Activated CD4-positive, alpha-beta T cell treated with anti-CD3 and anti-CD28 coated beads for 4 hours (primary cell): ENCODE results near the gene TRAF6.
"Not testable (repeated sequence)": the region's sequence is repeated elsewhere in the genome, so short reads cannot be mapped to it uniquely, and the experiment has no call there.

Experiments used
- DNase-seq, 2 donors: peaks; one replicate each; pipeline ENCODE4 v3.0.0-alpha.2; 2020

Gene TRAF6

DNA sequence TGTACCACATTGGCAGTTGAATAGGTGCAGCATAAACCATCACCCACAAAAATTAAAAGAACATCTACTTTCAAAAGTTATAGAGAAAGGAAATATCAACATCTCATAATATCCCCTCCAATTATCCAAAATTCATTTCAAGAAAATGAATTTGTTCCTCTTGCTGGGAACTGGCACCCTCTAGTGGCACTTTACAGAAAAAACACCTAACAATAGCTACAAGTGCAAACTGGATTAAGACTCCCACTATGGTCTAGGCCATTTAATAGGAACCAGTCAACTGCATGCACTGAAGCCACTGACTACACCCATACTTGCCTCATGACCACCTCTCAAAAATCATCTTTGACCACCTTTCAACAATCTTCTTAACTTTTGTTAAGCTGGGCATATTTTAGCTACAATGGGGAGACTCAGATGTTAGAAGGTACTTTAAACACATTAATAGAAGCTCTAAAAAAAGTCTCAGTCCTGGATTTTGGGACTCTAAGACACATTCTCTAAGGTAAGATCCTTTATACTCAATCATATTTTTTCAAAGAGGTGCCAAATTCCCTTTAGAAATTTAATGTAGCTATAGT, 17.3 kb downstream of the TRAF6 start:
- peak in 1 of 2 donors; percentile 17 for DNase-seq

DNA sequence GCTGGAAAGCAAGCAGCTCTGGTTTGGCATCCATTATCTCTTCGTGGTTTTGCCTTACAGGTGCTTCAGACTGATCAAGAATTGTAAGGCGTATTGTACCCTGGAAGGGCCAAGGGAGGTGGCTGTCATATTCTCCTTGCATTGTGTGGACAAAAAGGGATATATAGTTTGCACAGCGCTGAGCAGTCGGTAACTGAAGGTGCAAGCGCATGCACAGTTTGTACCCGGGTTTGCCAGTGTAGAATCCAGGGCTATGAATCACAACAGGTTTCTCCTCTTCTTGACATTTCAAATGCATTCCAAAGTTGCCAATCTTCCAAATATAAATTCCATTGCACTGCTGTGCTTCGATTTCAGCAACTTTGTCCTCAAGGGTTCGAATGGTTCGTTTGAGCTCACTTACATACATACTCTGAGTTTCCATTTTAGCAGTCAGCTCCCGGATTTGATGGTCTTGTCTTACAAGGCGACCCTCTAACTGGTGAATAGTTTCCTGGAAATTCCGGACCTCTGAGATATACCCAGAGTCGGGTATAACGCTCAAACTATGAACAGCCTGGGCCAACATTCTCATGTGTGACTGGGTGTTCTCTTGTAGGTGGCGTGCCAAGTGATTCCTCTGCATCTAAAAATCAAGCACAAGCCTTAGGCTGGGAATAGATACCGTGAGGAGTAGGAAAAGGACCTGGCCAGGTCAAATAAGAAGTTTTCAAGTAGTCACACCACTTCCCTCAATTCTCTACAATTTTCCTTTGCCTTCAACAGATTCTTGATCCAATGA, 19.9 kb downstream of the TRAF6 start:
- DNase-seq: no peak

DNA sequence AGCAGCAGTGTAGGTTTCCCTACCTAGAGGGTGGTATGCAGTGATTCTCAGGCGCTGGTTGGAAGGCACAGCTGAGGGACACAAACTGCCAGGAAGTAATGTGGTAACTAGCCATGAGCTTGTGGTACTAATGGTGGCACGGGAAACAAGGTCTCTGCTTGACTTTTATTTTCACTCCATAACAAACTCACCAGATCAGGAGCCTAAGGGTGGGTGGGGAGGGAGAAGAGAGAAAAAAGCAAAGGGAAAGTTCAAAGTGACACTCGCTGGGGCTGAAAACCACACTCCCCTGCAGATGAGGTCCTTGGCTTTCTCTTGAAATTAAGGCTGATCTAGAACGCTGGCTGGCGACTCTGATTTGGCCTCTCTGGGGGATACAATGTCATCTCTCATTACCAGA, 22.0 kb downstream of the TRAF6 start:
- no peak for DNase-seq

DNA sequence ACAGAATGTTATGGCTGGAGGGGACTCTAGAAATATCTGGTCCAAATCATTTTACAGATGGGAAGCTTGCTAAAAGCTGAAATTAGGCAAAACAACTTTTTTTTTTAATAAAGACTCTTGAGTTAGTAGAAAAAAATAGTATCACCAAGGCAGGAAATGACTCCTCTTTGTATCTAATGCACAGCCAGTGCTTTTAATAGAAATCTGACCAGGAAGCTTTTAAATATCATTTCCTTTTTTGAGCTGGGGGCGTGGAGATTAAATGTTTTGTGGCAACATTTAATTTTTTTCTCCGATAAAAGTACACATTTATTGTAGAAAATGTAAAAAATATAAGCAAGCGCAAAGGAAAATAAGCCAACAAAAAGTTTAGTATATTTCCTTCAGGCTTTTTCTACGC, 22.5 kb downstream of the TRAF6 start:
- DNase-seq: no peak

DNA sequence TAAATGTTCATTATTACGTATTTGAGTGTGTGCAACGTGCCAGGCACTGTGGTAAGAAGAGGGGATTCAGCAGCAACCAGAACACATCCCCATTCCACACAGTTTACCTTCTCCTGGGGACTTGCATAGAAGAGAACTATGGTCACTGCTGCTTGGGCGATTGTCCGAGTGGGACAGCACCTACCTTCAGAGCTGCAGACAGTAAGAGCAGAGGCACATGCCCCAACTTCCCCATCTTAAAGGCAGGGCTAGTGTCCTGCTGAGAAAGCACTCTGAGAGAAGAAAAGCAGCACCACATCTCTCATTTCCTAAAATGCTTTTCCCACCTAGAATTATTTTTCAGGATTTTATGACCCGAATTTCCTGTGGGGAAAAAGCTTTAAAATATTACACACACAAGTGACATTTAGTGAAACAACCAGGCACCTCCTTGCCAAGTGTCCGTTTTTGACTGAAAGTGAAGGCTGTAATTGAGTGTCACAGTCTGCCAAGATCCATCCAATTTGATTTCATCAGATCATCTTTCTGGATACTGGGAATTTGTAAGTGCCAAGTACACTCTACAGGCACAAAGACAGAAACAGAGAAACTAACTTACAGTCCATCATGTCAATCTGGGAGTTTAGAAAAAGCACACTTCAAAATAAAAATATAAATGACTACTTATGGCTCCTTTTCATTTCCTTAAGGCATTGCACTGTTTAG, 24.6 kb downstream of the TRAF6 start:
- no peak for DNase-seq

GRCh38 chr11:36483042-36483441, 27.0 kb downstream of the TRAF6 start:
- DNase-seq: not testable (repeated sequence)

DNA sequence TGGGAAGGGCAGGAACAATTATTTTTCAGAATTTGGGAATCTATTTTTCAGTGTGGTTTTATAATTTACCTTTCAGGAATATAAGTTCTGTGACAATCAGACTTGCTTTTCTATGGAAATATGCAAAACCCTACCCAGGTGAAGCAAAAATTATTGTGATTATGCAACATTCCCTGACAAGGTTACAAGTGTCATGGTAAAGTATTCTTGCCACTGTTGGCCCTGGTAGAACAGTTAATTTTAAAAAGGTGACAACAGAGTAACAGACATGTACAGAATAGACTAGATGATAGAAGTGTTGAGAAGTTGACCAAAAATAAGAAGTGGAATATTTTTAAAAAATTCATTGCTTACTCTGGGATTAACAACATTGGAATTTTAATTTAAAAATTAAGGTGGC, 29.2 kb downstream of the TRAF6 start:
- no peak for DNase-seq

DNA sequence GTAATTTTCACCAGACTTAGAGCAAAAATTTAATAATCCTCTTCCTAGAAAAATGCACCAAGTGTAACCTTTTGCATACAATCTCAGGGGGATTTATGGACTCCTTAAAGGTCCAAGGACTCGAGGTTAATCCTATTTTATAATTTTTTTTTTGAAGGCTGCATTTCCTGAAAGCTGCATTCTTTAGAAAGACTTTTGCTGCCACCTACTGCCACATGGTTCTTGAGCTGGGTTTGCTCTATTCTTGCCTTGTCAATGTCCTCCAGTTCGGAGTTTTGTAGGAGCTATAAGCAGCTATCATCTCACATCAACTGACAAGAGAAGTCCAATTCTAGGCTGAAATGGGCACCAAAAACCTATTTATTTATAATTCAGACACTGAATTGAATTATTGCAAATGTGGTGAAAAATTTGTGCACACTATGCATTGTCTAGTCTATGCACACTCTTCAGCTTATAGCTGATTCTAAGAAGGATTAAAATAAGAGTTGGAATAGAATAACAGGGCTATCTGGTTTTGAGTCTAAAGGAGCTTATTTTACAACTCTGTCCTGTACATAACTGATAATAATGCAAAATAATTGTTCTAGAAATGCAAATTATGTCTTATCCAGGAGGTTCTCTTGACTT, 31.3 kb downstream of the TRAF6 start:
- peak in 1 of 2 donors; percentile 31 for DNase-seq

DNA sequence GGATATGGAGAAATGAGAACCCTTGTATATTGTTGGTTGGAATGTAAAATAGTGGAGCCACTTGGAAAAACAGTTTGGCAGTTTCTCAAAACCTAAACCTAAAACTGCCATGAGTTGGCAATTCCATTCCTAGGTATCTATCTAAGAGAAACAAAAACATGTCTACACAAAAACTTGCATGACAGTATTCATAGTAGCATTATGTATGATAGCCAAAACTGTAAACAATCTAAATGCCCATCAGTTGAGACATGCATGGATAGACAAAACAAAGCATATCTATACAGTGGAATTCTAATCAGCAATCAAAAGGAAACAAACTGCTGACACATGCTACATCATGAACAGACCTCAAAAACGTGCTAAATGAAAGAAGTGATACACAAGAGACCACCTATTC, 34.9 kb downstream of the TRAF6 start:
- DNase-seq: no peak

GRCh38 chr11:36471577-36471976, 38.5 kb downstream of the TRAF6 start:
- DNase-seq: no peak

DNA sequence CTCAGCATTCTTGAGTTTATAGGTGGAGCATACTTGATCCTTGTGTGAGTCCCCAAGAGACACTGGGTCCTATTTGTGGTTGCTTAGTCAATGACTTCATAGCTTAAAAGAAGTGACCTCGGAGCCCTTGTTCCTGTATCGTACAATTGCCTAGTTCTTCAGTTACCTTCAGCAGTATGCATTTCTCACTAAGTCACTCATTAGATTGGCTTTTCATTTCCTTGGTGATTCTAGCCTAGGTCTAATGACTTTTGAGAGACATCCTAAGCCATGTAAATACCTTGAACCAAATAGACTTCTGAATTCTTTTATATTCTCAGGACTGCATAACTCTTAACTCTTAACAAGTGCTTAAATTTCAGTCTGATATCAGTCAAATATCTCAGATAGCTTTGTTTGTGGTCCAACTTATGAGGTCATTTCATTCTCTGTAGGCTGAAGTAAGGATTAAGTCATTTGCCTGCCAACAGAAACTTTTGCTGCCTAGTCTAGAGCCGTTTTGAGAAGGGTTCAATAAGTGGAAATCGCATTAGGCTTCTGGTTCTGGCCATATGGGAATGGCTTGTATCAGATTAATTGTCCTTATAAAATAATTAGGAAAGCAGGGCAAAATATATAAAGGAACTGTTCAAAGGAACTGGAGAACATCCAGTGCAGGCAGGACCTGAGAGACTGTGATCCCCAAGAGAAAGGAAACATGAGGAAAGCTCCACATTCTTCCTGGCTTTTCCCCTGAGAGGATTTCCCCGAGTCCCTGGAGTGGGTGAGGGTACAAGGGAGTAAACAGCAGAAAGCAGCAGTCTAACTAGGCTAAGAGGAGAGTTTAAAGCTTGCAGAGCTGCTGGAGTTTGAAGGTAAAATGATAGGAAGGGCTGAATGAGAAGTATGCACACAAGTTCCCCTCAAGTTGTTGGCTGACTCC, 39.9 kb downstream of the TRAF6 start:
- DNase-seq: no peak

GRCh38 chr11:36469063-36469462, 41.0 kb downstream of the TRAF6 start:
- no peak for DNase-seq

GRCh38 chr11:36467916-36468315, 42.2 kb downstream of the TRAF6 start:
- DNase-seq: no peak

DNA sequence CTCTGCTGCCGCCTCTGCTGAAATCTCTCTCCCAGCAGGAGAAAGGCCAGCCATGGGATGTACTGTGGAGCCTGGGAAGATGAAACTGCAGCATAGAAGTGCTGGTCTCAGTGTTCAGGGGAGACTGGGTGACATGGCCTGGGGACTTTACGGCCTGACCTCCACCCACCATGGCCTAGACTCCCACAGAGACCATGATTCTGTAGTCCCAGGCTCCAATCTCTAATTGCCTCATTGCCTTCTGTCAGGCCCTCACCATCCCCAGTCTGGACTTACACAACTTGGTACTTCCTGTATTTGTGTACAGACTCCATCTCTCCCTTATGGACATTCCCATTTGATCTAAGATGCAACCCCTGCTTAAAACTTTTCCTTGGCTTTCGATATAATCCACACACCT, 43.1 kb downstream of the TRAF6 start:
- no peak for DNase-seq

GRCh38 chr11:36465449-36466163, 44.5 kb downstream of the TRAF6 start:
- DNase-seq: no peak

DNA sequence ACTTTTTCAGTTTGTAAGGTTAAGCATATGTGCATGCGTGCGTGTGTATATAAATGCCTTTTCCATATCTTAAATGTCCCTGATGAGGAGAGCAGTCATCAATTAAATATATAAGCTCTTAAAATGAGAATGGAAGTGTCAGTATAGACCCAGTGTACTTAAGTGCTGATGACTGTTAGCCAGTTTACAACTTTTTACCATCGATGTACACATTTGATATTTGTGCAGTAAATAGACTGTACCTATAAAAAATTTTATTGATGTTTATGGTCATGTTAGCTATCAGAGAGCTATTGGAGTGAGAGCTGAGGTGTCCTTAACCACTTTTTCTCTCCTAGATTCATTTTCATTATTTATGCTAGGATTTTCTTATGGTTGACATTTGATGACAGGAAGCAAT, 45.4 kb downstream of the TRAF6 start:
- no peak for DNase-seq

- DNase-seq: no peak
Measured at GRCh38 chr11:36463781-36464180, 46.3 kb downstream of the TRAF6 start.

DNA sequence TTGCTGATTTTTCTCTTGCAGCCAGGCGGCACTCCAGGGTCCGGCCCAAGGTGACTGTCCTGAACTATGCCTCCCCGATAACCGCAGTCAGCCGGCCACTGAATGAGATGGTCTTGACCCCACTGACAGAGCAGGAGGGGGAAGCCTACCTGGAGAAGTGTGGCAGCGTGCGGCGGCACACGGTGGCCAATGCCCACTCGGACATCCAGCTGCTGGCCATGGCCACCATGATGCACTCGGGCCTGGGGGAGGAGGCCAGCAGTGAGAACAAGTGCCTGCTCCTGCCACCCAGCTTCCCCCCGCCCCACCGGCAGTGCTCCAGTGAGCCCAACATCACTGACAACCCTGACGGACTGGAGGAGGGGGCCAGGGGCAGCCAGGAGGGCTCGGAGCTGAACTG, 47.8 kb downstream of the TRAF6 start:
- no peak for DNase-seq

DNA sequence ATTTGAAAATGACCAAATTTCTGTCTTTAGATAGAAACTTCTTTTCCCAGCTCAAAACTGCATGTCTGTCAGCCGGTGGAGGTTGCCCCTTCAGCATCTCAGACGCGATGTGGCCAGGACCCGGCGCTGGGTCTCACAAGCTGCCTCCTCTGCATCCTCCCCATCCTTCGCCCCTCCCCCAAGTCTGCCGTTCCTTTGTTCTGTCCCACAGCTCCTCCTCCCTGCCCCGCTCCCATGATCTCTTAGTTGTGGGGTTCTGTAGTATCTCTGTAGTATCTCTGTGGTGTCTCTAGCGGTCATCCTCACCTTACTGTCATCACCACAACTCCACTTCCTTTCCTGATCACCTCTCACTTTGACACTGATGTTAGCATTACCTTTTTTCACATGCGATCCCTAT, 49.9 kb downstream of the TRAF6 start:
- no peak for DNase-seq

DNA sequence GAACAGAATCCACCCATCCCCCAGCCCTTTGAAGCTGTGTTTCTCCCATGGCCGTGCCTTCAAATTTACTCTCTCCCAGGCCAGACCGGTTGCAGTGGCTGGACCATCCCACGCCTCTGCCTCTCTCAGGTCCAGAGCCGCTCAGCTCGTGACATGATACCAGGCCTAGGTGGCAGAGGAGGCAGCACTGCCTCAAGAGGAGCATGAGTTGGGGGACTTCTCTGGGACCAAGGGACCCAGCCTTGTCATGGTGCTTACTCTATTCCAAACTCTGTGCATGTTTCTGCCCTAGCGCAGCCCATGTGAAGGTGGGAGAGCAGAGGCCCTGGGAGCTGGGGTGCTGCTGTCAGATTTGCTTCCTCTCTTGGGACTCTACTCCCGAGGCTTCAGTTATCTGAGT, 51.0 kb downstream of the TRAF6 start:
- DNase-seq: no peak

- DNase-seq: no peak
Measured at GRCh38 chr11:36458129-36458915, 51.8 kb downstream of the TRAF6 start.
